HG03342 (cell line): Measurements from ENCODE around the gene CD200.

Source experiments
- ATAC-seq: cut with Tn5 transposase; IDR thresholded peaks from one replicate; pipeline ENCODE4 v1.9.1; 2021; ENCODE audit warnings: mild to moderate bottlenecking, moderate library complexity; ENCODE audit not compliant: unreplicated experiment

CD200 gene, protein sequence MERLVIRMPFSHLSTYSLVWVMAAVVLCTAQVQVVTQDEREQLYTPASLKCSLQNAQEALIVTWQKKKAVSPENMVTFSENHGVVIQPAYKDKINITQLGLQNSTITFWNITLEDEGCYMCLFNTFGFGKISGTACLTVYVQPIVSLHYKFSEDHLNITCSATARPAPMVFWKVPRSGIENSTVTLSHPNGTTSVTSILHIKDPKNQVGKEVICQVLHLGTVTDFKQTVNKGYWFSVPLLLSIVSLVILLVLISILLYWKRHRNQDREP

DNA sequence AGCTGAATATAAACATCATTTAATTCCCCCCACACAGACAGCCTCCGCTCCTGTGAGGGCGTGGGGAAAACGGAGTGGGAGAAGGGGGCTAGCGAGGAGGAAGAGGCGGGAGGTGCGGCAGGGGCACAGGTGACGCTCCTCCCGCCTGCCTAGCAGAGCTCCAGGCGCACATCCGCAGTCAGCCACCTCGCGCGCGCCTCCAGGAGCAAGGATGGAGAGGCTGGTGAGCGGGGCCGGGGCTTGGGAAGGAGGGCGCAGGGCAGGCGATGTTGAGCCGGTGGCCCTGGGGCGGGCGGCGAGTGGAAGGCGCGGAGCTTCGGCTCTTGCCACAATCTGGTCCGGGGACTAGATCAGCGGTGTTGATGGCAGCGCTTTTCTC is at the start of gene CD200:
TSS of gene CD200 (plus strand) at position 155 of the 379 bp plus-strand sequence. CDS start at position 212, 57 bp downstream.
- ATAC-seq = peak; percentile 63

DNA sequence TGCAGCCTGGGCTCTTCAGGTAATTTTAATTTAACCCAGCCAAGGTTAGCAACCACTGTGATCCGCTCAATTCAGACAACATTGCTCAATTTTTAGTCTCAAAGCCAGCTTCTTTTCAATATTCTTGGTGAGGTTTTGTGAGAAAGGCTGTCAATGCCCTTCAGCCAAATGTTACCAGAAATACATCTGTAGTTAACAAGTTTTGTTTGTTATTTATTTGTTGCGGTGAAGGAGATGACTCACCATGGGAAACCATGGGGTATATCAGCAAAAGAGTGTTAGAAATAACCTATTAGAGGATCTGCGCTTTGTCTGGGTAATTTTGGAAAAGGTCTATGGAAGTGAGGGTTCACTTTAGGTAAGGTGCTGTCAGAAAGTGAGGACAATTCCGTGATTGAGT is 43.9 kb upstream of the CD200 start:
- no peak for ATAC-seq

DNA sequence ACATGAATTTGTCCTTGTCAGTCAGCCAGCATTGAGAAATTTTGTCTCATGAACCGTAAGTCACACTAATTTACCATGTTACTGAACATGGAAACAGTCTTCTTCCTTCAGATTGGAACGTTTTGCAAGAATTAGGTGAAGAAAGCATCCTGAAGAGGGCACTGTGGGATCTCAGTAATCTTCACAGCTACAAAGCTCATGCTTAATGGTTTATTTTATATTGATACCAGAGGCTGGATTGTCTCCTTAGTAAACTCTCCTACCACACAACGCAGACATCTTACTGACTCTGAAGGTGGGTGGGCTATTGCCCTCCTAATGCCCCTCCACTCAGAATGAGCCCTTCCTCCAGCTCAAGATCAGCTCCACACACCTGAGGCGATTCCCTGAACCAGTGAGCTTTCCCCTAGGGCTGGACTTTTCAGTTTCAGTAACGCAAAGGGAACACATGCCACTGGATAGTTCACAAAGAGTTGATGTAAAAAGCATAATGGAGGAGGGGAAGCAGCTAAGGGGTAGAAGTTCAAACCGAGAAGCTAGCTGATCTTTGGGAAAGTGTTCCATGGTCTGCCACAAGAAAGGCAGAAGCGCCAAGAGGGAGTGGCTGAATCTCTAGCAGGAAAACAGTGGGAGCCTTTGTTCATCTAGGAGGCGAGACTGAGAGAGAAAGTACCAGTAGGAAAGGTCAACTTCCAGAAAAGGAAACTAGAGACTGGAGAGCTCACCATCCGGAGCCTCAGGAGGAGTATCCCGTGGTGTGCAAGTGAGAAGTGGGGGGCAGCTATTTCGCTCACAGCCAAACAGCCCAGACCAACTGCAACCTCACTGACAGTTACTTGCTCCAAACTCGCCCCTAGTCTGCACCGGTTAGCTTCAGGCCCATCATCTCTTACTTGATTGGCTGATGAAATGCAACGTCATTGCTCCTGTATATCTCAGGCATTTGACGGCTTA is 39.3 kb upstream of the CD200 start, which contains the start of gene SLC9C1:
TSS of gene SLC9C1 (minus strand) at position 849 of the 954 bp plus-strand sequence. CDS start 7,425 bp downstream, outside the sequence.
- ATAC-seq = peak; percentile 52

DNA sequence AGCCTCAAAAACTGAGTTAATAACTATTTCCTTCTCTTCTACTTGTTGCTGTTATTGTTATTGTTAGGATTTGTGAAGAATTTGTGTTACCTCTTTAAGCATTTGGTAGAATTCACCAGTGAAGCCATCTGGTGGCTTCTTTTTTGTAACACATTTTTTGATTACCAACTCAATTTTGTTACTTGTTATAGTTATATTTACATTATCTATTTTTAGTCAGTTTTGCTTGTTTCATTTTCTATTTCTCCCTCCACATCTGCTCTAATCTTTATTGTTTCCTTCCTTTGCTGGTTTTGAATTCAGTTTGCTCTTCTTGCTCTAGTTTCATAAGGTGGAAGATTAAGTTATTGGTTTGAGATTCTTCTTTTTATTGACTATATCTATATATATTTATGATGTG is 35.2 kb upstream of the CD200 start:
- peak; percentile 43 for ATAC-seq

DNA sequence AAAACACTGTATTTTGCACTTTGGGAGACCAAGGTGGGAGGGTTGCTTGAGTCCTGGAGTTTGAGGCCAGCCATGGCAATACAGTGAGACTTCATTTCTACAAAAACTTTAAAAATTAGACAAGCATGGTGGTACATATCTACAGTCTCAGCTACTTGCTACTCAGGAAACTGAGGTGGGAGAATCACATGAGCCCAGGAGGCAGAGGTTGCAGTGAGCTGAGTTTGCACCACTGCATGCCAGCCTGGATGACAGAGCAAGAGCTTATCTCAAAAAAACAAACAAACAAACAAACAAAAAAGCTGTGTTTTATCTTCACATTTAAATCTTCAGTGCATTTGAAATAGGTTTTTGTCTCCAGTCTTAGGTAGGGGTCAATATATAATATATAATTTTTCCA is 34.2 kb upstream of the CD200 start:
- no peak for ATAC-seq

DNA sequence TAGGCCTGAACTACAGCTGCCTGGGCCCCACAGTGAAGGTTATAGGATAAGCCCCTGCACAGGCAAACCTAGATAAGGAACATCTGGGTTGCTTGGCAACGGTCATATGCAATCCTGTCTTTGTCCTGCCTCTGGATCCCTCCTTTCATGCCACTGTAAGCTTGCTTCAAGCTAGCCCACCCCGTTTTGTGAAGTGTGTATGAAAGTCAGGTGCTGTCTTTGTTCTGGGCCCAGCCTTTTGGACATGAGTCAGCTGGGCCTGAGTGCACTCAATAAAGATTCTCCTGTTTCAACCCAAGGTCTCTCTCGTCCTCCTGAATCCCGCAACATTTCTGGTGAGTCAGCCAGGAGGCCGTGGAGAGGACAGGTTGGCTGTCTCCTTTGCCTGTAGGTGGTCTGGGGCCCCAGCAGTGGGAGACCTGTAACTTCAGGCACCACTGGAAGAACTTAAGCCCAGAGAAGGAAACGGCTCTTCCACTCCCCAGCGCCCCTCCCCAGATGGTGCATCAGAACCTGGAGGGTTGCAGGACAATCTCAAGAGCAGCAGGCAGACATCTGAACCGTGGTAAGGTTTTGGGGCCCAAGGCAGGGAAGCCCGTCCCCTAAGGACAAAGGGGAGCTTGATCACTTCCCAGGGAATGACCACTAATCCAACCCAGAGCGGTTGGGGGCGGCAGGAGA is 30.7 kb upstream of the CD200 start:
- no peak for ATAC-seq

DNA sequence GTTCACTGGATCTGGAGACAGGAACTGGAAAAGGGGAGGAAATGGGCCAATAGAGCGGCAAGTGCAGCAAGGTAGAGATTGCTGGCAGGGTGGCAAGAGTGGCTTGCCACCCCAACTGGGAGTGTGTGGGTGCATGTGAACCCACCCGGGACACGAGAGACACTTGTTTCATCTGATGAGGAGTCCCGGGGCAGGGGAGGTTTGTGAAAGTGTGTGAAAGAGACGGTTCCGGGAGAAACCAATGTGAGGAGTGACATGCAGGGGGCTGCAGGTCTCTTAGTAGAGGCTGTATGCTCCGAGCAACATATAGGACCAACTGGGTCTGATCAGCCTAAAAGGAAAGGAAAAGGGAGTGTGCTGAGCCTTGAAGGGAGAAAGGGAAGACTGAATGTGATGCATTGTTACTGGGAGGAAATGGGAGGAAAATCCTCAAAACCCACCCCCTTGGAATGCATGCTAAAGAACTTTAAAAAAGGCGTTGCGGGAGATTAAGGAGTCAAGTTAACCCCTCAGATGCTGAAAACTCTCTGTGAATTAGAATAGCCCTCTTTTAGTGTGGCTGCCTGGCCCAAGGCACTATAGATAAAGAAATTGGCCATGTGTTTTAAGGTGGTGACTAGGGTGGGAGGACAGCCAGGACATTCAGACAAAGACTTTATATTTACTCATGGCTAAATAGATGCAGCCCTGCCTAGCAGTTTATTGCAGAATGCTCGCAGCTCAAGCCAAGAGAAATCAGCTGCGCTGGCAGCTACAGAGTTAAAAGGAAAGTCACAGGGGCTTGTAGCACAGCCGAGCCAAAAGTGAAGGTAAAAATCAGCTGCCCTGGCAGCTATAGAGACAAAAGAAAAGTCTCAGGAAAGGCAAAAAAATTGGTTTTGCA is 29.8 kb upstream of the CD200 start:
- peak; percentile 47 for ATAC-seq

DNA sequence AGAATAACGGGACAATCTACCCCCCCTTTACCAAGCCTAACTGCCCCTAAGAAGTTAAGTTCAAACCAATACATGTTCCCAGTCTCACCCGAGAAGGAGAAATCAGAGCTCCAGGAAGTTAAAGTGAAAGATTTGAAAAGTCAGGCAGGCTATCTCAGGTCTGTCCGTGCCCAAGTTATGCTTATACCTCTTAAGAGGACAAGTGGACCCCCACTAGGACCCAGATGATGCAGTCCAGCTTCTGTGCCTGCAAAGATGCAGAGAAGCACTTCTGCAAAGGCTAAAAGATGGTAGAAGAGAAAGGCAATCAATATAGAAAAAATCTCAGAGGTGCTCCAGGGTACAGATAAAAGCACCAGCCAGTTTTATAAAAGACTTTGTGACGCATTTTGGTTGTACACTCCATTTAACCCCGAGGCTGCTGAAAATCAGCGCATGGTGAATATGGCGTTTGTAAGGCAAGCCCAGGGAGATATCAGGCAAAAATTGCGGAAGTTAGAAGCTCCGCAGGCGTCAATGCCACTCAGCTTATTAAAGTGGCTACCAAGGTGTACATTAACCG is 29.1 kb upstream of the CD200 start:
- ATAC-seq = peak; percentile 45

DNA sequence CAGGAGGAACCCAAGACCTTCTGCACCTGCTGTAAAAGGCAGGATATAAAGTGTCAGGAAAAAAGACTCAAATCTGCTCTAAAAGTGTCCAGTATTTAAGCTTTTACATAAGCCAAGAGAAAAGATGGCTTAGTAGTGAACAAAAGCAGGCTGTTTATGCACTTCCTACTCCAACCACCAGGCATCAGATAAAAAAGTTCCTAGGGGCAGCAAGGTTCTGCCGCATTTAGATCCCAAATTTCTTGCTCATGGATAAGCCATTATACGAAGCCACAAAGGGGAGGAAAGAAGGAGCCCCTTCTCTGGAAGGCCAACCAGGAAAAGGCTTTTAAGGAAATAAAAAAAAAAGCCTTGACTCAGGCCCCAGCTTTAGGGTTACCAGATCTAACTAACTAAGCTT is 28.3 kb upstream of the CD200 start:
- ATAC-seq = no peak

DNA sequence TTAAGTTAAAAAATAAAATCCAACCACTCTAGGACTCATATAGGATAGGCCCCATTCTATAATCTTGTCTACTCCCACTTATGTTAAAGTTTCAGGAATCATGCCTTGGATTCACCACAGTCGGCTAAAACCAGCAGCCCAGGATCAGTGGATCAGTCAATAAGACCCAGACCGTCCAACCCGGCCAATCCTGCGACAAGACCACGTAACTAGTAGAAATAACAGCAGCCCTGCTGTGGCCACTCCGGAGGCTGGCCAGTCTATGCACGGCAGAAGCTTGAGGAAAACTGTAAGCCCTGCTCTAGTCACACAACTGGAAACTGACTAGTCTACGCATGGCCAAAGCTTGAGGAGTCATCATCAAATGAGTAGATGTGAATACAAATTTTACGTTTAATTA is 26.1 kb upstream of the CD200 start:
- ATAC-seq = no peak

DNA sequence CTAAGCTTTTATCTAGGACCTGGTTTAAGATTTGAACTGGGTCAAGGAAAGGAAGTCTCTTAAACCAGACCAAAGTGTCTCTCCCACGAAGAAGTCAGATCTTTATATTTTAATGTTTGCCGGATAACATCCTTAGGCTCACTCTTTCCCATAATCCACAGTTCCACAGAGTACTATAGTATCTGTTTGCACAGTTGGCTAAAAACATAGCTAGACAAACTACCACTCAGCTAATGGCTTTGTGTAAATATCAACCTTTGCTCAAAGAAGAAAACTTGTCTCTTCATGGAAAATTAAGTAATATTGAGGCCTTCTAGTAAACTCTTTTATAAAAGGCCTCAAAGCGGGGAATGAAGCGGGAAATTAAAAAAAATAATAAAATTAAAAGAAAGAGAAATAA is 25.4 kb upstream of the CD200 start:
- ATAC-seq = no peak

DNA sequence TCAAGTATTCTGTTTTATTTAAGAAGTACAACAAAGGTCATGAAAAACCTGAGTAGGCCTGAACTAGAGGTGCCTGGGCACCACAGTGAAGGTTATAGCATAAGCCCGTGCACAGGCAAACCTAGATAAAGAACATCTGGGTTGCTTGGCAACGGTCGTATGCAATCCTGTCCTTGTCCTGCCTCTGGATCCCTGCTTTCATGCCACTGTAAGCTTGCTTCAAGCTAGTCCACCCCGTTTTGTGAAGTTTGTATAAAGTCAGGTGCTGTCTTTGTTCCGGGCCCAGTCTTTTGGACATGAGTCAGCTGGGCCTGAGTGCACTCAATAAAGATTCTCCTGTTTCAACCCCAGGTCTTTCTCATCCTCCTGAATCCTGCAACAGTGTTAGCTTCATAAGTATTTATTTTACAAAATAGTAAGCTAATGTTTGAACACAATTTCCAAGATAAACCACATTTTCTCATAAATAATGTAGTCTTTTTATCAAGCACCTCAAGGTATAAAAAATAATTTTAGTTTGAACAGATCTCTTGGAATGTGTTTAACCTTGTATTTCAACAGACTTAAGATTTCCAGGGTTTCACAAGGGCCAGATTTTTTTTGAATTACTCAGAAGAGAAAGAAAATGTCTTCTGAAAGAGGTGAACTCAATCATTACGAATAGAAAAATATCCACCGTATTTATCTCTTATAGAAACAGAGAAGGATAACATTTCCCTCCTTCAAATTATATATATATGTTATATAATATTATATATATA is 24.6 kb upstream of the CD200 start:
- ATAC-seq = no peak

DNA sequence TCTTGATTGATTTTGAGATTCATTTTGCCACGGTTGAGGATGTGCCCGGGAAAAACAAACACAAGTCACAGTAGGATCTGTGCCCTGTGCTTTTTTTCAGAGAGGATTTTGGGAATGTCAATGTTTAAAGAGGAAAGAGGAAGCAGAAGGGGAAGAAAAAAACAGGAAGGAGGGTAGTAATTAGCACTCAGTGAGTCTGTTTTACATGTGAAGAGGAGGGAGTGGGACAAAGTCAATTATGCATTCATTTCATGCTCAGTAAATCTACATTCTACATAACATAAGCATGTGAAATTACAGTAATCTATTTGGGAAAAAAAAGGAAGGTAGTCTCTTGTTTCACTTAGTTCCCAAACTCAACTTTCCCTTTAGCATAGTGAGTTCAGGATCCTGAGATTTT is 18.3 kb upstream of the CD200 start:
- no peak for ATAC-seq

DNA sequence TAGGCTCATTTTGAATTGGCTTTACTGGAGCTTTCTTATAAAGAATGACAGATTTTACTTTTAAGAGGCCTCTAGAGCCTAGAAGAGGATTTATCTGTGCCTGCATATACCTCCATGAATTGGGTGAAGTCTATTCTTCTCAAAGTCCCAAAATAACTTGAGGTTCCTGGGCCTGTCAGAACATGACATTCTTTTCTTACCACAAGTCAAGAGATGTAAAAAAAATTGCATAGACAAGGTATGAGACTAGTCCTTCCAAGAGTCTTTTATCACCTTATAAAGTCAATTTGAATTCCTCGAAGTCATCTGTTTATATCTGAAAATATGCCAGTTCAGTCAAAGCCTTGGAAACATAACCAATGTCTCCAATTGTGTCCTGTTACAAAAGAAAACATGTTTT is 17.2 kb upstream of the CD200 start:
- ATAC-seq = no peak

DNA sequence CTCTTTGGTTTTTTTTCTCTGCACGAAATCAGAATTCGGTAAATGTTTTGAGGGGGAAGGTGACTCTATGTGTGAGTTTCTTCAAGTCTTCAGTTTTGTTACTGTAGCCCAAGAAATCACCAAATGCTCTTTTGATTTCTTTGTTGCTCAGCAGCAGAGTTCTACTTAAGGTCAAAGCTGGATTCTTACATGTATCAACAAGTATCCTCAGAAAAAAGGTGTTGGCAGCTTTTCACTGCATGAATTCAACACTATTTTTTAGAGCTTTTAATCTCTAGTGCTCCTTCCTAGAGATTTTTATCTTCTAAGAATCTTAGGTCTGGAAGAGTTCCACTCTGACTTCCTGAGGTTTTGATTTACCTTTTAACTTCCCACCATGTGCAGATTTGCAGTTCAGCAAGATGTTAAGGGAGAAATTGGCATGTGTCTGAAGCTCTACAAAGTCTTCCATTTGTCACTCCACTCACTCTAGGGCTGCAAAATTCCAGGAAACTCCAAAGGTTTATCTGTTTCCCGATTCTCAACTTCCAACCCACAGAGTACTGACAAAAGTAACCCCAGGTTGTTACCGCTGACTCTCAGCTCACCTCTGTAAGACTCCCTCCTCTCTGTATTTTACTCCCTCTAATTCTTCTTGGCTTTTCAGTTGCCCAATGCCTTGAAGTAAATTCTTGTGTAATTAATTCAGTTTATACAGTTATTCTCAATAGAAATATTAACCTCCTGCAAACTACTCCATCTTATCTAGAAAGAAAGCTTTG is 13.3 kb upstream of the CD200 start:
- ATAC-seq = no peak

DNA sequence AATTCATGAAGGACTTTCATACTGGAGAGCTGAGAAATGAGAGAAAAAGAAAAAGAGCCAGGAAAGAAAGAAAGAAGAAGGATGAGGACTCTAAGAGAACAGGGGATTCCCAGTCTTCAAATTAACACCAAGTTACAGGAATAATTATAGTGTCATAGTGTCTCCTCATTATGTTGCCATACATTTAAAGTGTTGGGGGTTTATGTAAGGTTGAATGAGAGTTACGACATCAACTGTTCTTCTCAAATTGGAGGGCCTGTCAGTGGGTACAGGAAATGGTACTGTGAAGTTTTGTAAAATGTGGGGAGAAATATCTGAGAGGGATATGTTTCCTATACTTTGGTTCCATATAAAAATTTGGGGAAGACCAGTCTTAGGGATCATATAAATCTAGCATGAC is 12.3 kb upstream of the CD200 start:
- ATAC-seq = no peak

DNA sequence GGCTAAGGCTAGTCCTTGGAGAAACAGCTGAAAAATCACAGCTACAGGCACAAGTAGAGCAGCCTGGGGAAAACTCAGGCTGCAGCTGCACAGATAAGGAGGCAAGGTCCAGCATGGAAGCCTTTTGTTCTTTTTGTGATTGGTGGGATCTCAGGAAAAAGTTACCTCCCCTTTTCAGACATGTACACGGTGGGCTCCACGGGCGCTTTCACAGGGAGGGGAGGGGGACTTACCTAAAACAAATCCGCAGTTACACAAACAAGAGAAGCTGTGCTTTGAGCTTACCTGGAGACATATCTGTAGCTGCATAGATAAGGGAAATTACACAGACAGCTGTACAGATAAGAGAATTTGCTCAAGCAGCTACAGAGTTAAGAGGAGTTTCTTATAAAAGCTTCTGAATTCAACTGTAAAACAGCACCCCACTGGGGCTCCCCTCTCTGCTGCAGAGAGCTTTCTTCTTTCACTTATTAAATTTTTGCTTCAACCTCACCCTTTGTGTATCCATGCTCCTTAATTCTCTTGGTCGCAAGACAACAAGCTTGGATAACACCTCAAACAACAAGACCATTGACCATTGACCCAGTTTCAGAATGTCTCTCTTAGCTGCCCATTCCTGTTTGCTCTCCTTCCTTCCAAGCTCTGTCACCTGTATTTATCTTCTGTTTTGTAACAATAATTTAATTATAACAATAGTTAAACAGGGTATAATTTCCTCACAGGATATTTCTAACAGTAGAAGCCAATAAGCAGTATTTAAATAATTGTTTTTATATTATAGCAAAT is 10.9 kb upstream of the CD200 start:
- no peak for ATAC-seq

DNA sequence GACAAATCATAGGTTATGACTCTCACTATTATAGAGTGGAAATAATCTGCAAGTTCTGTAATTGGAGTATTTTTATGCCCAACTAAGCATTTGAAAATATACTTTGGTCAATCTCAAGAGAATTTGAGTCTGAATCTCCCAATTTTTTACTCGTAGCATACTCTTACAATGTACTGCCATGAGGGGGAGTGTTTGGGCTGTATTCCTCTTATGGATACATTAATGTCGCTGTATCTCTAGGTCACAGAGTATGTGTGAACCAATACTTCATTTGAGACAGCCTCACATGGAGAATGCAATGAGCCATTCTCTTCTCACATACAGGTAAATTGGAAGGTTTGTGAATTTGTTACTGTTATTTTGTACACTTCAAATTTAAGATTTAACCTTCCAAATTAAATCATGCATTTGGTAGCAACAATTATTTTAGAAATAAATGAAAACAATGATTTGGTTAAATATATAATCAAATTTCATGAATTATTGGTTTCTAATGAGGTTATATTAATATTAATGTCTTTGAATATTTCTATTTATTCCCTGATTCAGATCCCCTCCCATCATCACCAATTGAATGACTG is 5.5 kb upstream of the CD200 start:
- peak; percentile 99 for ATAC-seq
